Glomerular visceral epithelial cell (primary cell): ENCODE results near the gene ARHGEF37.
"Not testable (repeated sequence)": the region's sequence is repeated elsewhere in the genome, so short reads cannot be mapped to it uniquely, and the experiment has no call there.

Experiments used
- DNase-seq: peaks from one replicate; pipeline ENCODE4 v3.0.0-alpha.2; 2016; ENCODE audit errors: extremely low spot score

ARHGEF37 gene

DNA sequence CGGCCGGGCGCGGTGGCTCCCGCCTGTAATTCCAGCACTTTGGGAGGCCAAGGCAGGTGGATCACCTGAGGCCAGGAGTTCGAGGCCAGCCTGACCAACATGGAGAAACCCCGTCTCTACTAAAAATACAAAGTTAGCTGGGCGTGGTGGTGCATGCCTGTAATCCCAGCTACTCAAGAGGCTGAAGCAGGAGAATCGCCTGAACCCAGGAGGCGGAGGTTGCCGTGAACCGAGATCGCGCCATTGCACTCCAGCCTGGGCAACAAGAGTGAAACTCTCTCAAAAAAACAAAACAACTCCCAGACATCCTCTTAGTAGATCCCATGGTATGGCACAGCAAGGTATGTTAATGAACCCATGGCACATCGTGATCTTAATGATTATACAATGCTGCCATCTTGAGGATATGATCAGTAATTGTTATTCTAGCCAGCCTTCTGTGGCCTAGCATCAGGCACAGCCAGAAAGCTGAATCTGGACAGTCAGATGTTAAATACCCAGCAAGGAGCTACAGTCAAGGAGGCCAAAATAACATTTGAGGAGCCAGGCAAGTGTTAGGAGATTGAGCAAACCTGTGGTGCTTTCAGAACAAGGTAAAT is 16.7 kb upstream of the ARHGEF37 start:
- DNase-seq: peak; percentile 88

DNA sequence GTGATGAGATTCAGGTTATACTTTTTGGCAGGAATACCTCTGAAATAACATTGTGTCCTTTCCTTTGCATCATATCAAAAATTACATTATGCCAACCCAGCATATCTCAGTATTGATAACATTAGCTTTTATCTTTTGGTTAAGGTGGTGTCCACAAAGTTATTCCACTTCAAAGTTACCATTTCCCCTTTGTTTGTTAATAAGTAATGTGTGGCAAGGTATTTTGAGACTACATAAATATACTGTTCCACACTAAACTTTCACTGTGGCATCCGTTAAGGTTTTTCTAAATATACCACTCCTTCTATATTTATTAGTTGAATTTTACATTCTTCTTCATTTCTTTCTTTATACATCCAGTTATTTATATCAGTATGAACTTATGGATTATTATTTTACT is 14.1 kb upstream of the ARHGEF37 start:
- DNase-seq: no peak

DNA sequence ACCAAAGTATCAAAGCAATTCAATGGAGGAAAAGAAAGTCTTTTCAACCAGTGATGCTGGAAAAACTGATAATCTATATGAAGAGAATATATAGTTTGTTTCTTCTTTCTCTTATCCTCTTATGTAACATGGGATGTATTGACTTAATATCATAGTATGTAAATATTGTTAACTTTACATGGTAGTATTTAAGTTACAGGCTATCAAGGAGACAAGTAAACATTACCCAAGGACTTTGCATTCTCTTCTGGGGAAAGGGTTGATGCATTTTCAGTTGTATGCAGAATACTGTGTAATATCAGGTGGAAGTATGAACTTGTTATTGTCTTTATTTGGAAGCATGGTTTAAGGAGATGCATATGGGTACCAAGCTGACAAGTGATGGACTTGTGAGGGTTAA is 9.1 kb upstream of the ARHGEF37 start:
- DNase-seq: no peak

DNA sequence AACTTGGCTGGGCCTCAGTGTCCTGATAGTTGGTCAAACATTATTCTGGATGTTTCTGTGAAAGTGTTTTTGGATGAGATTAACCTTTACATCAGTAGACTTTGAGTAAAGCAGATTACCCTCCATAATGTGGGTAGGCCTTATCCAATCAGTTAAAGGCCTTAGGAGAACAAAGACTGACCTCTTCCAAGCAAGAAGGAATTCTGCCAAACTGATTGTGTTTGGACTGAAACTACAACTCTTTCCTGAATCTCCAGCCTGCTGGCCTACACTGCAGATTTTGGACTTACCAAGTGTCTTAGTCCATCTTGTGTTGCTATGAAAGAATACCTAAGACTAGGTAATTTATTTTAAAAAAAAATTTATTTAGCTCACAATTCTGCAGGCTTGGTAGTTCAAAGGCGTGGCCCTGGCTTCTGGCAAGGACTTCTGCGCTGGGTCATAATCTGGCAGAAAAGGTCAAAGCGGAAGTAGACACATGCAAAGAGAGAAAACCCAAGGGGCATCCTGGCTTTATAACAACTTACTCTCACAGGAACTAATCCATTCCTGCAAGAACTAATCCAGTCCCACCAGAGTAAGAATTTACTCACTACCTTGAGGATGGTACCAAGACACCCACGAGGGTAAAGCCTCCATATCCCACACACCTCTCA is 8.6 kb upstream of the ARHGEF37 start:
- no peak for DNase-seq

DNA sequence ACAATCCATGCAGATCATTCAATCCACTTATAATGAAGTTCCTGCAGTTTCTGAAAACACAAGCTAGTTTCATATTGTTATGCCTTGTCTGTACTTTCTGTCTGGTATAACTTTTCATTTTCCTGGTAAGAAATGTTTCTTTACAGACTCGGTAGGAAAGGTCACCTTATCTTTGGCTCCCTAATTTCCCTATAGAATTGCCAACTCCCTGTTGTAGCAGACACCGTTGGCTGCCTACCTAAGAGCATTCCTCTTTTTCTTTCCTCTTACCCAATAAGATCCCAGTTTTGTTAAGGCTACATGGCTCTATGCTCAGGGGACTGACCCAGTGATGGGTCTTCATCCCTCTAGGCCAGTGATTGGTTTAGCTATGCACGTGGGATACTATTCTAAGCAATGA is 6.2 kb upstream of the ARHGEF37 start:
- no peak for DNase-seq

DNA sequence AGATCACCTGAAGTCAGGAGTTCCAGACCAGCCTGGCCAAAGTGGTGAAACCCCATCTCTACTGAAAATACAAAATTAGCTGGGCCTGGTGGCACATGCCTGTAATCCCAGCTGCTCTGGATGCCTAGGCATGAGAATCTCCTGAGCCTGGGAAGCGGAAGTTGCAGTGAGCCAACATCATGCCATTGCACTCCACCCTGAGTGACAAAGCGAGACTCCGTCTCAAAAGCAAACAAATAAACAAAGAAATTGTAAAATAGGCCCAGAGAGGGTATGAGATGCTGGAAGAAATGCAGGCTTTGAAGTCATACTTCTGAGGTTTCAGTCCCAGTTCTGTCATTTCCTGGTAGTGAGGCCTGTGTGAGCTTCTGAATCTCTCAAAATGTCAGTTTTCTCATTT is 5.3 kb upstream of the ARHGEF37 start:
- DNase-seq: no peak

DNA sequence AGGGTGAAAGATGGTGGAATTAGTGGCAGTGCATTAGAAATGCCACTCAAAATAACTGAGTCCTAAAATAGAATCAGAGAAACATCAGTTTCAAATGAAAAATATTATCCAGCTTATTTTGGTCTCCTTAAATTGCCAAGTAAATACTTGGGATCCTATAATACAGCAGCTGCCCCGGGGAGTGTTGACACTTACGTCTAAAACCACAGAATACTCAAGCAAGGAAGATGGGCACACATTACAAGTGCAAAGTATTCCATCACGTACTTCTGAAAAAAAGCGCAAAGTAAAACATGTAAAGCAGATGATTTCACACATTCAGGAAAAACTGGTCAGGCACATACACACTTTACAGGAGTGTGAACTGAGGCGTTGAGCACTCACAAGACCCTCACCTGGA is 2.4 kb upstream of the ARHGEF37 start:
- no peak for DNase-seq

DNA sequence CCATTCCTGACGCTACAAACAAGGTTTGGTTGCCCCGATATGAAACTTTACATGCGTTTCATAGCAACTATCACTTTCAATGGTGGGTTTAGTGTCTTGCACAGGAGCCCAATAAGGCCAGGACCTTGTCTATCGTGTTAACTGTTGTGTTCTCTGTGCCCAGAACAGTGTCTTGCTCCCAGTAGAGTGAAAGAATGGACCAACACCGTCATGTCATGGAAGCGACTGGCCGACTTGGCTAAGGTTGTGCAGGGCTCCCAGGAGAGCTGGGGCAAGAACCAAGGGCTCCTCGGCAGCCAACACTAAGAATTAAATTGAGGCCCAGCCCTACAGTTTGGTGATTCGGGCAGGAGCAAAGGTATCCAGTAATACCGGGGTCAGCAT is 498 bp upstream of the ARHGEF37 start:
- DNase-seq: no peak

DNA sequence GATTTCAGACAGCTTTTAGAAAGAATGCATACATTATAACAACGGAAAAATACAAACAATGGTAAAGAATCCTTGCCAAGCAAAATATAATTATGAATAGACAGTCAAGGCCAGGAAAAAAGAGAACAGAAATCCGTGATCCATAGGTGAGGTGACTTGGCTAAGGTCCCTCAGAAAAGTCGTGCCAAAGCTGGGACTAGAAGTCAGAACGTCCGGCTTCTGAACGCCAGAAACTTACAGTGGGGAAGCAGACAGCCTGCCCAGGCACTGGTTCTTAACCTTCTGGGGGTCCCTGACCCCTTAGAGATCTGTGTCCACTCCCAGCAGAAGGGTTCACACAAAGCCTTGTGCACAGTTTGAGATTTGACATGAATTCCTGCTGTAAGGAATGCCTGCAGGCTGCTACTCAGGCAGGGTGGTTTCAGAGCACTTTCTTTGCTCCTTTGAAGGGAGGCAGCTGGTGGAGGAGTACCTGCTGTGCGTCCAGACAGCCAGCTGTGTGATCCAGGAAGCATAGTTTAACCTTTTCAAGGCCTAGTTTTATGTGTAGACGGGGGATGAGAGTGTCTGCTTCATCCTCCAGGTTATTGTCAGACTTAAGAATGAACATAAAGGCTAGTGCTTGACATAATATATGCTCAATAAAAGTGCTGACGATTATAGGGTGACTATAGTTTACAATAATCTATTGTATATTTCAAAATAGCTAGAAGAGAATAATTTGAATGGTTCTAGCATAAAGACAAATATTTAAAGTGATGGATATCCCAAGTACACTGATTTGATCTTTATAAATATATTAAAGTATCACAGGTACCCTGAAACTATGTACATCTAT is 852 bp downstream of the ARHGEF37 start:
- no peak for DNase-seq

DNA sequence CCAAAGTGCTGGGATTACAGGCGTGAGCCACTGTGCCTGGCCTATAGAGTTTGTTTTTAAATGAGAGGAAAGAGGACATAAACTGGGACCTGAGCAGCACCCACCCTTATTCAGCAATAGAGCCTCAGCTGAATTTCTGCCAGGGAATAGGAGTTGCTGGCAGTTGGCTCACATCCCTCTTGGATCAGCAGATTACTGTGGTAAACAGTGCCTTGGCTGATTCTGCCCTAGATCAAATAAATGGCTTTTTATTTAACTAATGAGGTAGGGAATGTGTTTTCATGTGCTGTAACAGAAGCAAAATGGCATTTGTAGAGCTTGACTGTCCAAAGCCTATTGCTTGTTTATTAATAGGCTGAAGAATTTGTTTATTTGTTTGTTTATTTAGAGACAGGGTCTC is 2.1 kb downstream of the ARHGEF37 start:
- DNase-seq: no peak

DNA sequence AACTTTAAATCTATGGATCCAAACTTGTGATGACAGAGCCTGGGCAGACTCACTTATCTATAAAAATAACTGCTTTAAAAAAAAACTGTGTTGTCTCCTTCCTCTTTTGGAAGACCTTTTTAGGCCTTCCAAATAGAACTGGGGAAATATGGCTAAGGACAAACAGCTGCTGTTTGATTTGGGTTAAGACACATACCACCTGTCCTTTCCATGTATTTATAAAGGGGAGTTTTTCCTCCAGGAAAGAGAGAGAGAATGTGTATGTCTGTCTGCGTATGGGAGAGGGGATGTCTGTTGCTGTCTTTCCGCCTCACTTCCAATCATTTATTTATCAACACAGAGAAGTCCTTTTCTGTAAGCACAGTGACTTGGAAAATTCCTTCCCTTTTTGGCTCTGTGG is 2.8 kb downstream of the ARHGEF37 start:
- DNase-seq: no peak

DNA sequence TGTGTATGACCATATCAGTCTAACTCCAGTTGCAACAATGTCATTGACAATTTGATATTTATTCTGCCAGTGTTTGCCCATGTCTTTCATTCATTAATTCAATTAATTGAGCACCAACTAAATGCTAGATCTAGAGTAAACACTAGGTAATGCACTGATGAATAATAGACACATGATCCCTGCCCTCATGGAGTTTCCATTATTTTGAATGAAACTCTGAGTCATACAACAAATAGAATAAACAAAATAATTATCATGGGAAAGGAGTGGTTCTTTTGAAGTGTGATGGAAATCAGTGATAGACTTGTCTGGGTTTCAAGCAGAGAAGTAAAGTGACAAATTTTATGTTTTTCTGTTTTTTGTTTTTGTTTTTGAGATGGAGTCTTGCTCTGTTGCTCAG is 4.6 kb downstream of the ARHGEF37 start:
- DNase-seq: no peak

DNA sequence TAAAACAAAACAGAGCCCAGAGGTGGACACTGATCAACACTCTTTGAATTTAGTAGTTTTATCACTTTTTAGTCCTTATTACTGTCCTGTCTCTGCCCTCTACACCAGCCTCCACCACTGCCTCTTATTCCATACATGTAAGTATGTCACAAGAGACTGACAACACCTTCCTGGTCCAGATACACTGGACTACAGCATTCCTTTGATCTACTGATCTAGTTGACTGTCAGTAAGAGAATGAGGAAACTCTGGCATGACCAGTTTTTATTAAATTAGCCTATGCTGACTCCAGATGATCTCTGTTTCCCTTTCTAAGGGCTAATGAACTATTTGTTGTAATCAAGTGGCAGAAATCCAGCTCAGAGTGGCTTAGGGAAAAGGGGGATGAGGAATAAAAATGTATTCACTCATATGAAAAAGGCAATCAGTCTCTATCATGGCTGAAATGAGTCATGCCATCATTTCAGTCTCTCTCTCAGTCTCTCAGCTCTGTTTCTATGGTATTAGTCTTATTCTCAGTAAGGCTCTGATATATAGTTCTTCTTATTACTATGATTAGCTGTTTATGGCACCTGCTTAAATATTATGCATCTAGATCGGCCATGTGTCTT is 5.5 kb downstream of the ARHGEF37 start:
- DNase-seq: no peak

DNA sequence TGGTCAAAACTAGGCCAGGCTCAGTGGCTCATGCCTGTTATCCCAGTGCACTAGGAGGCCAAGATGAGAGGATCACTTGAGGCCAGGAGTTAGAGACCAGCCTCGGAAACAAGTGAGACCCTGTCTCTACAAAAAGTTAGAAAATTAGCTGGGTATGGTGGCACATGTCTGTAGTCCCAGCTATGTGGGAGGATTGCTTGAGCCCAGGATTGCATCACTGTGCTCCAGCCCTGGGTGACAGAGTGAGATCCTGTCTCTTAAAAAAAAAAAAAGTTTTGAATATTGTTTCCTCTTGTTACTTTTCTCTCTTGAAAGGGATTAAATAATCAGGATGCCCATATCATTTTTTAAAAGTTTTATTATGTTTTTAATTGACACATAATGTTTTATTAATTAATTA is 7.6 kb downstream of the ARHGEF37 start:
- DNase-seq: no peak

DNA sequence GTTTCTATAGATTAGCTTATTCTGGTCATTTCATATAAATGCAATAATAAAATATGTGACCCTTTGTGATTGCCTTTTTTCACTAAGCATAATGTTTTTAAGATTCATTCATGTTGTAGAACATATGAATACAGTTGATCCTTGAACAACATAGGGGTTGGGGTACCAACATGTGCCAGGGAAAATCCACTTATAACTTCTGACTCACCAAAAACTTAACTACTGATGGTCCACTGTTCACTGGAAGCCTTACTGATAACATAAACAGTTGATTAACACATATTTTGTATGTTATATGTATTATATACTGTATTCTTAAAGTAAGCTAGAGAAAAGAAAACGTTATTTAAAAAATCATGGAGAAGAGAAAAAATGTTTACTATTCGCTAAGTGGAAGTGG is 12.1 kb downstream of the ARHGEF37 start:
- DNase-seq: no peak

DNA sequence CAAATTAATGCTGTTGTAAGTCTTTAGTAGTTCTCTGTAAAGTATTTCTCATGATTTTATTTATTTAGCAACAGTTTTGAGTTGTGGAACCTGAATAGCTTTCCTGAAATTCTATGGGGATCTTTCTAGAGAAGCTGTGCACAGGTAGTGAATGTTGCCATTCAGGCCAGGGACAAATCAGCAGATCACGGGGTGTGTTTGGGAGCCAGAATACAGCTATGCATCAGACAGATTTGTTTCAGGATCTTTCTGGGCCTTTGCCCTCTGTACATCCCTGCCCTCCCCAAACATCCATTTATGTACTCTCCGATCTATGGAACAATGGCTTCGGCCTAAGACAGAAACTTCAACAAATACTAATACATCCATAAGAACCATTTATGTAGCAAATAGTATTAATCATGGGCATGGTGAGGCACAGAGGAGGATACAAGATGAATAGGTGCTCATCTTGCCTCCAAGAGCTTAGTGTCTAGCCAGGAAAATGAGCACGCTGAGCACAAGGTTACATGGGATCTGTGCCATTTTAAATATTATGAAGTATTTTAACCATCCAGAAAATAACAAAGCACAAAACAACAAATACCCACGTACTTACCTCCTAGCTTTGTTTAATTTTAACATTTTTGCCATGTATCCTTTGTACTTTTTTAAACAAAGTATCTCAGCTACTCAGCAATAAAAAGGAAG is 13.1 kb downstream of the ARHGEF37 start:
- no peak for DNase-seq

DNA sequence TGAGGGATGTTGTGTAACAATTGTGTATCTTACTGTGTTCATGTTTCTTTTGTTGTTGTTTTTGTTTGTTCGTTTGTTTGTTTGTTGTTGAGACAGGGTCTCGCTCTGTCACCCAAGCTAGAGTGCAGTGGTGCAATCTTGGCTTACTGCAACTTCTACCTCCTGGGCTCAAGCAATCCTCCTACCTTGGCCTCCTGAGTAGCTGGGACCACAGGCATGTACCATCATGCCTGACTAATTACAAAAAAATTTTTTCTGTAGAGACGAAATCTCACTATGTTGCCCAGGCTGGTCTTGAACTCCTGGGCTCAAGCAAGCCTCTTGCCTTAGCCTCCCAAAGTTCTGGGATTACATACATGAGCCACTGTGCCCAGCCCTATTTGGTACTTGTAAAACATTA is 13.8 kb downstream of the ARHGEF37 start:
- DNase-seq: peak; percentile 39

DNA sequence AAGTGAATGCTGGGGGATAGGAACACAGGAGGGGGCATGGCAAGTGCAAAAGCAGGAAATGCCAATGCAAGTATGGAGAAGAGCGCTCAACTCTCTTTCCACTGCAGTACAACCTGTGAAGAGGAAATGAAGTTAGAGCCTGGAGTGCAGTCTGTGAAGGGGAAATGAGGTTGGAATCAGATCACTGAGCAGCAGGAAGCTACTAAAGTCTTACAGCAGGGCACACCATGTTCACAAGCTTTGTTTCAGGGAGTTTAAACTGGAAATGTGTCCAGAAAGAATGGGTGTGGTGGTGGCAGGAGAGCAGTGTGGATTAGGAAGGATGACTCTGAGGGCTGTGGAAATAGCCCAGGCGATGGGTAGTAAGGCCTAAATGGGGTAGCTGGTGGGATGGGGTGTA is 15.4 kb downstream of the ARHGEF37 start:
- no peak for DNase-seq

DNA sequence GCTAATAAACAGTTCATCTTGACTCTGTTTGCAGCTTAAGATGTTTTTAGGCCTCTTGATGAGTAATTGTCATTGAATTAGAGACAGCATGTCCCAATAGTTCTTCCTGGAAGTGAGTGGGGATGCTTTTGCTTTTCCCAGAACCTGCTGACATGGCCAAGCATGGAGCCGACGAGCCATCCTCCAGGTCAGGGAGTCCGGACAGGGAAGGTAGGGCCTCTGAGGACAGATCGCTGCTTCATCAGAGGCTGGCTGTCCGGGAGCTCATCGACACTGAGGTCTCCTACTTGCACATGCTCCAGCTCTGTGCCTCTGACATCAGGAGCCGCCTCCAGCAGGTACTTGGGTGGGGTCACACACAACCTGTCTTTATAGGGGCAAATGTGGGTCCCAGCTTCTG is 16.3 kb downstream of the ARHGEF37 start:
- no peak for DNase-seq

DNA sequence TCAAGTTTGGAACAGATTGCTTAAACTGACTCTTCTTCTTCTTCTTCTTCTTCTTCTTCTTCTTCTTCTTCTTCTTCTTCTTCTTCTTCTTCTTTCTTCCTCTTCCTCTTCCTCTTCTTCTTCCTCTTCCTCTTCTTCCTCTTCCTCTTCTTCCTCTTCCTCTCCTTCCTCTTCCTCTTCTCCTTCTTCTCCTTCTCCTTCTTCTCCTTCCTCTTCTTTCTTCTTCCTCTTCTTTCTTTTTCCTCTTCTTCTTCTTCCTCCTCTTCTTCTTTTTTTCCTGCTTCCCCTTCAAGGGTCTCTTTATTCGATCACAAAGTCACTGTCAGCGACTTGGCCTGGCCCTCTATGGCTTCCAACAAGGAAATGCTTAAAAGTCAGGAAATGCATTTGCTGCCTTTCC is 16.9 kb downstream of the ARHGEF37 start:
- DNase-seq: not testable (repeated sequence)

DNA sequence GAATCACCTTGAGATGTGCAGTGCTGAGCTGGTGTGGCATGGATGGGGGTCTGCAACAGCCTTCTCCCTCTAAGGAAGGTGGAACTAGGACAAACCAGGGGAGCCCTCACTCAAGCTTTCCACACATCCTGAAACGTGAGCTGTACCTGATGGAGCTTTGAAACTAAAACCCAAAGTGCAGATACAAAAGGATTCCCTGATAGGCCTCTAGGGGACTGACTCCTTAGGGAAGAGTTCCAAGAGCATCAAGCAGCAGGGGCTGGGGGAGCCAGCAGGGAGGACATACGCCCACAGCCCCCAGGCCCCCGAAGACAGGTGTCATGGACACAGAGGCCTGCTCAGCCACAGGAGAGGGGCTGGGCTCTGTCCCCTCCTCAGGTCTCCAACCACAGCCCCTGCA is 17.7 kb downstream of the ARHGEF37 start:
- no peak for DNase-seq

DNA sequence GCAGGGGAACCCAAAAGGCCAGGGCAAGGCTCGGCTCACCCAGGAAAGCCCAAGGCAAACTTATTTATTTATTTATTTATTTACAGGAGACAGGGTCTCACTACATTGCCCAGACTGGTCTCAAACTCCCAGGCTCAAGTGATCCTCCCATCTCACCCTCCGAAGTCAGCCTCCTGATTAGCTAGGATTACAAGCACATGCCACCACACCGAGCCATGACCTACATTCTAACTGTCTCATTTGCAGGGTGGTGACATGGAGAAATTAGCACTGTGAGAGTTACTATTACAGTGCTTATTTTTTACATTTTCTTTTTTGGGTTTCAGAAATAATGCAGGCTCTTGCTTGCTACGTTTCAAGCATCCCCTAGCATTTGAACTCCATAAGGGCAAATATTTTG is 18.1 kb downstream of the ARHGEF37 start:
- no peak for DNase-seq
